Colonic mucosa (tissue), 4 donors: ENCODE data around the gene OR6S1. TPM values are rescaled to one million over a fixed set of nuclear protein-coding genes. Genes with fewer than 3 reads are reported as not detected.
A peak's percentile ranks its signal among the peaks of the same experiment; 100 is the strongest.
"Not testable (repeated sequence)": the region's sequence is repeated elsewhere in the genome, so short reads cannot be mapped to it uniquely, and the experiment has no call there.

Source experiments
- DNase-seq: peaks from one replicate; pipeline ENCODE4 v3.0.0-alpha.2; 2020
- H3K27ac ChIP-seq: fragments of 200-600 bp; one replicate; pipeline ENCODE4 v1.8.0; 2021
- H3K27me3 ChIP-seq: fragments of 200-600 bp; one replicate; pipeline ENCODE4 v1.8.0; 2021
- H3K36me3 ChIP-seq: fragments of 200-600 bp; one replicate; pipeline ENCODE4 v1.8.0; 2021
- H3K4me1 ChIP-seq: fragments of 200-600 bp; one replicate; pipeline ENCODE4 v1.8.0; 2021; ENCODE audit warnings: mild to moderate bottlenecking
- H3K4me3 ChIP-seq: fragments of 200-600 bp; one replicate; pipeline ENCODE4 v1.8.0; 2021
- H3K9ac ChIP-seq, 2 donors: one replicate each; pipeline ENCODE4 v1.7.0; 2013; ENCODE audit warnings: control low read depth in 2 of 2, low read depth in 2 of 2, low read length in 2 of 2
- H3K9me3 ChIP-seq: fragments of 200-600 bp; one replicate; pipeline ENCODE4 v1.8.0; 2021
- intact Hi-C: fragments of 100-400 bp; cut with DNase I; formaldehyde crosslinking; loops from one replicate; pipeline ENCODE4 v1.14.1; 2022
- total RNA-seq, 2 donors: library from RNA; stranded (reverse); fragmentation: NEBNext Ultra II Directional in 1 of 2; extraction: Animal tissue kit (Norgen Biotek cat#: 25700) in 1 of 2; gene quantifications; one replicate each; pipeline ENCODE4 v1.2.1, GENCODE V29; 2021
- TF ChIP-seq, protein P1 (sequence below): fragments of 200-600 bp; IDR thresholded peaks from one replicate; pipeline ENCODE4 v1.8.0; 2022; ENCODE audit warnings: antibody characterized with exemption, mild to moderate bottlenecking
- donor health status: healthy.
- donor health status: DM: no; HTN: no; CAD: no.
- donor health status: DM: no; HTN: no; CAD: no.

OR6S1 gene
- total RNA-seq, 2 donors from 2014 or later = not detected

DNA sequence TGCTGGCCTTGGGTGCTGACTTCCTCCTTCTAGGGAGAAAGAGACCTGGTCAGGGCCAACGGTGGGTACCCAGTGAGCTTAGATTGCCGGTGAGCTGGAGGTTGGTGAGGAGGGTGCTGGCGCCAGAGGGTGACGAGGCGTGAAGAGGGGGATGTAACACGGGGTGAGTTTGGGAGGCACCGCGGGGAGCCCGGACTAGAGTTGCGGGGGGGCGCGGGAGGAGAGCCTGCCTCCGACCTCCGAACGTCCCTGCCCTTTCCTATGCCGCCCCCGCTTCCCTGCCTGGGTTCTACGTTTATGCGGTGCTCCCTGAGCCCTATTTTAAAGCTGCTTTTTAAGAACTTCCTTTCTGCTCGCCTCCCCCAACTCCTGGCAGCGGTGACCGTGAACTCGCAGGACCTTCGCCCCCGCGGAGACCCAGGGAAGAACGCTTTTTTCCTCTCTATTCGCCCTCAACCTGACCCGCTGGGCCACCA is 18.6 kb downstream of the OR6S1 start:
- H3K9me3 ChIP-seq = no peaks in the 10 kb centered on the region
- H3K4me3 ChIP-seq = no peak overlapping the region
- no peak overlapping the region for H3K9ac ChIP-seq
- intact Hi-C loops = no loop called here
- H3K4me1 ChIP-seq = peaks cover 4% of the 10 kb centered on the region
- TF ChIP-seq, protein P1, sequence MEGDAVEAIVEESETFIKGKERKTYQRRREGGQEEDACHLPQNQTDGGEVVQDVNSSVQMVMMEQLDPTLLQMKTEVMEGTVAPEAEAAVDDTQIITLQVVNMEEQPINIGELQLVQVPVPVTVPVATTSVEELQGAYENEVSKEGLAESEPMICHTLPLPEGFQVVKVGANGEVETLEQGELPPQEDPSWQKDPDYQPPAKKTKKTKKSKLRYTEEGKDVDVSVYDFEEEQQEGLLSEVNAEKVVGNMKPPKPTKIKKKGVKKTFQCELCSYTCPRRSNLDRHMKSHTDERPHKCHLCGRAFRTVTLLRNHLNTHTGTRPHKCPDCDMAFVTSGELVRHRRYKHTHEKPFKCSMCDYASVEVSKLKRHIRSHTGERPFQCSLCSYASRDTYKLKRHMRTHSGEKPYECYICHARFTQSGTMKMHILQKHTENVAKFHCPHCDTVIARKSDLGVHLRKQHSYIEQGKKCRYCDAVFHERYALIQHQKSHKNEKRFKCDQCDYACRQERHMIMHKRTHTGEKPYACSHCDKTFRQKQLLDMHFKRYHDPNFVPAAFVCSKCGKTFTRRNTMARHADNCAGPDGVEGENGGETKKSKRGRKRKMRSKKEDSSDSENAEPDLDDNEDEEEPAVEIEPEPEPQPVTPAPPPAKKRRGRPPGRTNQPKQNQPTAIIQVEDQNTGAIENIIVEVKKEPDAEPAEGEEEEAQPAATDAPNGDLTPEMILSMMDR = no peak
- no peaks in the 10 kb centered on the region for H3K27me3 ChIP-seq
- no peak for DNase-seq
- H3K27ac ChIP-seq = no peak overlapping the region
- H3K36me3 ChIP-seq = no peaks in the 10 kb centered on the region

DNA sequence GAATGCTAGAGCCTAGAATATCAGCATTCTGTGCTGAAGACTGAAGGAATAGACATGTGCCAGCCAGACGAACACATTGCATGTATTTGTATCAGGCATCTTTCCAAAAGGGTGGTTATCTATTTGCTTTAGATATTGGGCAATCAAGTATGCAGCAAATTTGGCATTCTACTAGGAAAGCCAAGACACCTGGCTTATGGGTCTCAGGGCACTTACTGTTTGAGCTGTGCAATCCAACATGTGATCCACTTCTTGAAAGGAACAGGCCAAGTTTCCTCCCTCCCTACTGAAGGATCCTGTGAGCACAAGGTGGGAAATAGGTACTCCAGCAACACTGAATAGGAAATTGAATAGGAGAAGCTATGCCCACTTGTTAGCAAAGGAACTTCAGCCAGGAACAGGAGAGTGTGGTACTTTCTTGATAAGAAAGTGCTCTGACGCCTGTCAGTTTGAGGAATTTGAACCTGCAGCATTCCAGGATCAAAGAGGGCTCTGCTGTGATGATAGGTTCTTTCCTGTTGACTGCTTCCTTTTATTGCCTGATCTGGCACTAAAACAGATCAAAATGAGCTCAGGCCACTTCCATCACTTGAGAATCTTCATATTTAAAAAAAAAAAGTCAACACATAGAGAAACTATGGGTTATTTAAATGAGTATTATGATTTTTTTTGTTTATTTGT is 20.6 kb downstream of the OR6S1 start:
- H3K27ac ChIP-seq = no peak overlapping the region
- intact Hi-C loops = no loop called here
- H3K4me1 ChIP-seq = peaks cover 4% of the 10 kb centered on the region
- TF ChIP-seq, protein P1 = no peak
- no peaks in the 10 kb centered on the region for H3K9me3 ChIP-seq
- no peaks in the 10 kb centered on the region for H3K27me3 ChIP-seq
- no peak overlapping the region for H3K4me3 ChIP-seq
- peak; percentile 43 for DNase-seq
- H3K9ac ChIP-seq = no peak overlapping the region
- no peaks in the 10 kb centered on the region for H3K36me3 ChIP-seq

DNA sequence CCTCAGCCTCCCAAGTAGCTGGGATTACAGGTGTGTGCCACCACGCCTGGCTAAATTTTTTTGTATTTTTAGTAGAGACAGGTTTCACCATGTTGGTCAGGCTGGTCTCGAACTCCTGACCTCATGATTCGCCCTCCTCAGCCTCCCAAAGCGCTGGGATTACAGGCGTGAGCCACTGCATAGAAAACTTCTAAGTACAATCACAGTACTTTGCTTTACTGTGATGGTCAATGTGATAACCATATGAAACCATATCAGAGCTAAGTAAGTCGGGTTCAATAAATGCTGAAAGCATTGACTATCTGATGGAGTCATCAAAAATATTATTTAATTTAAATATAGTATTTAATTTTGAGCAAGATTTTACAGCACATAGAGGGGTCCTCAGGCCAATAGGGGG is 21.8 kb downstream of the OR6S1 start:
- H3K9me3 ChIP-seq, H3K9ac ChIP-seq, DNase-seq, H3K4me1 ChIP-seq, intact Hi-C loops, H3K36me3 ChIP-seq, H3K27ac ChIP-seq, H3K27me3 ChIP-seq, H3K4me3 ChIP-seq: not testable (repeated sequence)

DNA sequence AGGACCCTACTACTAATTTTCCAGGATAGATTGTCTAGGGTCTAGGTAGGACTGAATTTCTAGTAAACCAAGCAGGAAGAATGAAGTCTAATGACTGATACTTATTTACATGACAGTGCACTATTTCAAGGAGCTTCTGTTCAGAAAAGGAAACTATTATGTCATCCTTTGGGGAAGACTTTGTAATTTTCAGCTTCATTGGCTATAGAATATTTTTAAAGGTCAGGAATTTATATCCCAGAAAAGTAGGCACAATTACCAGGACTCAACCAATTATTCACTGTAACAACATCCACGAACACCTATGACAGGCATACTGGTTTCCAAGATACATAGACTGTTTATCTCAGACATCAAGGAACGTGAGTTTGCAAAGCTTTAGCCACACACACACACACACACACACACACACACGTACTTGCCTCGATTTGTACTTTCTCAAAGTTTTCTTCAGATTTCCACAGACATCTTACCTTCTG is 23.2 kb downstream of the OR6S1 start:
- Histone ChIP-seq H3K9ac (no peak overlapping the region), H3K27ac (no peak overlapping the region), H3K36me3 (no peaks in the 10 kb centered on the region), H3K9me3 (no peaks in the 10 kb centered on the region), H3K27me3 (no peaks in the 10 kb centered on the region), H3K4me1 (no peaks in the 10 kb centered on the region), H3K4me3 (no peak overlapping the region)
- intact Hi-C loops = no loop called here
- TF ChIP-seq, protein P1 = no peak
- DNase-seq = no peak

DNA sequence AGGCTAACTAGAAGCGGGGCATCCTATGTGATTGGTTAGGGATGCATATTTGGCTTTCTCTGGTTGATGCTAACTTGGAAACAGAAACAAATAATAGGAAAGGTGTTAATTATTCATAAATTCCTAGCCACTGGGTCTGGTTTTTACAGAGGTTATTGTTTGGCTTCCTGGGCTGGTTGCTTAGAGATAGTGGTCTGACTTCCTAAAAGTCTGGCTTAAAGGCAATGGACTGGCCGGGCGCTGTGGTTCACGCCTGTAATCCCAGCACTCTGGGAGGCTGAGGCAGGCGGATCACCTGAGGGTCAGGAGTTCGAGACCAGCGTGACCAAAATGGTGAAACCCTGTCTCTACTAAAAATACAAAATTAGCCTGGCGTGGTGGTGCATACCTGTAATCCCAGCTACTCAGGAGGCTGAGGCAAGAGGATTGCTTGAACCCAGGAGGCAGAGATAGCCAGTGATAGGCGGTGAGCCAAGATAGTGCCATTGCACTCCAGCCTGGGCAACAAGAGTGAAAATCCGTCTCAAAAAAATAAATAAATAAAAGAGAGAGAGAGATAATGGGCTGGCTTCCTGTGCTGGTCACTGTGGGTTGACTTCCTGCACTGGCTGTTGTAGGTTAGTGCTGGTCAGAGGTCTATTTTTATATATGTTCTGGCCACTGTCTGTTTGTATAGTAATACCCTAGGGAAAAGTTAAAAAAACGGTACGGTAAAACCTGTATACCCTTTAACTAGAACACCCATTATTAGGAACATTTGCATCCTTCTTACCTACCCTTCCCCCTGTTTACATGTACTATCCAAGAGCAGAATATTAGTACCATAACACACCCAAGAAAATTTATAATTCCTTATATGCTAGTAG is 24.1 kb downstream of the OR6S1 start:
- Histone ChIP-seq H3K9ac (no peak overlapping the region), H3K4me1 (no peaks in the 10 kb centered on the region), H3K9me3 (no peaks in the 10 kb centered on the region), H3K27me3 (no peaks in the 10 kb centered on the region), H3K4me3 (no peak overlapping the region), H3K27ac (no peak overlapping the region), H3K36me3 (no peaks in the 10 kb centered on the region)
- intact Hi-C loops = no loop called here
- DNase-seq = no peak
- TF ChIP-seq, protein P1 = no peak
